CD4-positive, alpha-beta T cell treated with Interleukin-15 for 4 hours (primary cell): ENCODE results near the gene LSM14A.
"Not testable (repeated sequence)": the region's sequence is repeated elsewhere in the genome, so short reads cannot be mapped to it uniquely, and the experiment has no call there.

Source experiments
- DNase-seq: peaks from one replicate; pipeline ENCODE4 v3.0.0-alpha.2; 2020; ENCODE audit warnings: low spot score

LSM14A gene

DNA sequence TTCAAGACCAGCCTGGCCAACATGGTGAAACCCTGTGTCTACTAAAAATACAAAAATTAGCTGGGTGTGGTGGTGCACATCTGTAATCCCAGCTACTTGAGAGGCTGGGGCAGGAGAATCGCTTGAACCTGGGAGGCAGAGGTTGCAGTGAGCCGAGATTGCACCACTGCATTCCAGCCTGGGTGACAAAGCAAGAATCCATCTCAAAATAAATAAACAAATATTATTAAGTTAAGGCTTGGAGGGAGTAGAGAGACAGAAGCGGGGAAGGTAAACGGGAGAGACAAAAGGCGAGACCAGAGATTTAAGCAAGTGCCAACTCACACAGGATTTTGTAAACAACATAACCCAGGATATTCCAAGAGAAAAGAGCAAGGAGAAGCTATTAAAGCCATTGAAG, 12.8 kb upstream of the LSM14A start:
- DNase-seq = not testable (repeated sequence)

DNA sequence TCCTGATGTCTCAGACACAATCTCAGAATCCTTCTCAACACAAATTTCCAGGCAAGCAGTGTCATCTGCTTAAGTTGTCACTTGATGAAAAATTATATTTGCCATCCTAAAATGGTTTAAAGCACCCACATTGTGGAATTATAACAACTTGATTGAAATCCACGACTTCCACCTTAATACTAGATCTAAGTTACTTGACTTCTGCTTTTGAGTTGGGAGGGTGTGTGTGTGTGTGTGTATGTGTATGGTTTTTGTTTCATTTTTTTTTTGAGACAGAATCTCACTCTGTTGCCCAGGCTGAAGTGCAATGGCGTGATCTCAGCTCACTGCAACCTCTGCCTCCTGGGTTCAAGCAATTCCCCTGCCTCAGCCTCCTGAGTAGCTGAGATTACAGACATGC, 10.4 kb upstream of the LSM14A start:
- DNase-seq = not testable (repeated sequence)

GRCh38 chr19:34165295-34165738, 7.0 kb upstream of the LSM14A start:
- DNase-seq = no peak

- not testable (repeated sequence) for DNase-seq
Measured at GRCh38 chr19:34169475-34170199, 2.7 kb upstream of the LSM14A start.

- DNase-seq = no peak
Measured at GRCh38 chr19:34171539-34171876, 796 bp upstream of the LSM14A start.

- peak; percentile 19 for DNase-seq
Measured at GRCh38 chr19:34172661-34173192, 423 bp downstream of the LSM14A start.

GRCh38 chr19:34173193-34173956, 1.1 kb downstream of the LSM14A start:
- DNase-seq = peak; percentile 12

DNA sequence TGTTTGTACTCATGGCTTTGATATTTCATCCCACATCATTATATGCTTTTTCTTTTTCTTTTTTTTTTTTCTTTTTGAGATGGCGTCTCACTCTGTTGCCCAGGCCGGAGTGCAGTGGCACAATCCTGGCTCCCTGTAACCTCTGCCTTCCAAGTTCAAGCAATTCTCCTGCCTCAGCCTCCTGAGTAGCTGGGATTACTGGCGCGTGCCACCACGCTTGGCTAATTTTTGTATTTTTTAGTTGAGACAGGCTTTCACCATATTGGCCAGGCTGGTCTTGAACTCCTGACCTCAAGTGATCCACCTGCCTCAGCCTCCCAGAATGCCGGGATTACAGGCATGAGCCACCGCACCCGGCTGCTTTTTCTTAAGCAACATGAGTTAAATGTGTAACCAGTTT, 2.9 kb downstream of the LSM14A start:
- not testable (repeated sequence) for DNase-seq

GRCh38 chr19:34176581-34176980, 4.3 kb downstream of the LSM14A start:
- DNase-seq = no peak

DNA sequence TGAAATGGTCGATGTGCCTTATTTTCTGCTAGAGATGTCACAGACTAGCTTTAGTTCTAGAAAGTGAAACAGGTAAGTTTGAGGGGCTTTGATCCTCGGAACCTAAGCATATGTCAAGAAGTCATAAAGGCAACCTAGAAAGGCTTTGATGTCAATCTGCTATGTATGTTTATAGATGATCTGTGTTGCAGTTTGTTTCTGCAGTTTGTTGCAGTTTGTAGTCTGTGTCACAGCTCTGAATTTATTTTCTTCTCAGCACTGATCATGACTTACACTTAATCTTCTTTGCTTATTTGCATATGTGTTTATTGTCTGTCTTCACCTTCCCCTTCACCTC, 5.9 kb downstream of the LSM14A start:
- peak; percentile 16 for DNase-seq

DNA sequence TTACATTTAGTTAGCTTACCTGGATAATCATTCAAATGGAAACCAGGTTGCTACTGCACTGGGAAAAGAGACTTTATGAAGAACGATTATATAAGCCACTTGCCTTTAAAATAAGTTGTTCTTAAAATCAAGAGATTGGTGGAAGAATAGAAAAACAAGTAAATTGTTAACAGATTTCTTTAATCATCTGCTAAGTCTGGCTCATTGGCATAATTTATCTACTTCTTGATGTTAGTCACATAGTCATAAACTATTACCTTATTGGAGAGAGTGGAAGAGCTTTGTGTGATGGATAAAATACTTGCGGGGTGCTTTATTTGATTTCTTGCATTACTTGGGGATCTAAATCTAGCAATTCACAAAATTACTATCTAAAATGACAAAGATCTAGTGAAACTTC, 6.8 kb downstream of the LSM14A start:
- no peak for DNase-seq

- no peak for DNase-seq
Measured at GRCh38 chr19:34180273-34180672, 8.0 kb downstream of the LSM14A start.

GRCh38 chr19:34180709-34181108, 8.4 kb downstream of the LSM14A start:
- DNase-seq = no peak

- no peak for DNase-seq
Measured at GRCh38 chr19:34181111-34181864, 9.0 kb downstream of the LSM14A start.

GRCh38 chr19:34182125-34182524, 9.8 kb downstream of the LSM14A start:
- no peak for DNase-seq

- peak; percentile 8 for DNase-seq
Measured at GRCh38 chr19:34184880-34185491, 12.7 kb downstream of the LSM14A start.

DNA sequence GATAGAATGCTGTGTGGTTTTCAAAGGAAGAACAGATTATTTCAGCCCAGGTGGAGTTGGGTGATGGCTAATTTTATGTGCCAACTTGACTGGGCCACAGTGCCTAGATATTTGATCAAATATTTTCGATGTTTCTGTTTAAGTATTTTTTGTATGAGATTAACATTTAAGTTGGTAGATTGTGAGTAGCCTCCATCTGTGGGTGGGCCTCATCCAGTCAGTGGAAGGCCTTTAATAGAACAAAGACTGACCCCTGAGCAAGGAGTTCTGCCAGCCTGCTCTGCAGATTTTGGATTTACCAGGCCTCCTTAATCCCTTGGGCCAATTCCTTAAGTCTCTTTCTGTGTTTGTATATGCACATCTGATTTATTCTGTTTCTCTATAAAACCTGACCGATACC, 13.9 kb downstream of the LSM14A start:
- DNase-seq = no peak

GRCh38 chr19:34187011-34187410, 14.7 kb downstream of the LSM14A start:
- DNase-seq = no peak

GRCh38 chr19:34188408-34188807, 16.1 kb downstream of the LSM14A start:
- DNase-seq = no peak

DNA sequence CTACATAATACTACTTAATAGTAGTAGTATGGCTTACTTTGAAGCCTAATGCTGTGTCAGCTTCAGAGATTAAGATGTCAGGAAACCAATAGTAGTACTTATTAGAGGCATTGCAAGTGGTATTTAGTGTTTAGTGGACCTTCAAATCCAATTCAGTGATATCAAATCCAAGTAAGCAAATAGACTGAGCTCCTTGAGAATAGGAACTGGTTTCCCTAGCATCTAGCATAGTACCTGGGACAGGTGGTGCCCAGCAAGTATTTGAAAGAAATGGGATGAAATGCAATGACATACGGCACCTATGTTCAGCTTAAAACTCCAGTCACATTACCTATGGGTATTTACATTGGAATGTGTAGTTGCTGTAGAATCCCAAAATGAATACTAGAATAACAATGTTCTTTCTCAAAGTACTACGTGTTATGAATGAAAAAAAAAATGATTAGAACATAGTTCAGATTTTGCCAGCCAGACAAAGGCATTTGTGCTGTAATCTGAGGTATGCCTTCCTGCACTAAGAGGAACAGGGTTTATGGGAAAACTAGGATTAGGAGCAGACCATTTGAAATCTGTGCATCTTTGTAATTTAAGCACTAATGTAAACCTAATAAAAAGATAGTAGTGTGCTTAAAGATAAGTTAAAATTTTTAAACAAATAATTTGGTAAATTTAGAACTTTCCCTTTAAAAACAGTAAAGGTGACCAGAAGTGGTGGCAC, 17.1 kb downstream of the LSM14A start:
- DNase-seq = no peak

DNA sequence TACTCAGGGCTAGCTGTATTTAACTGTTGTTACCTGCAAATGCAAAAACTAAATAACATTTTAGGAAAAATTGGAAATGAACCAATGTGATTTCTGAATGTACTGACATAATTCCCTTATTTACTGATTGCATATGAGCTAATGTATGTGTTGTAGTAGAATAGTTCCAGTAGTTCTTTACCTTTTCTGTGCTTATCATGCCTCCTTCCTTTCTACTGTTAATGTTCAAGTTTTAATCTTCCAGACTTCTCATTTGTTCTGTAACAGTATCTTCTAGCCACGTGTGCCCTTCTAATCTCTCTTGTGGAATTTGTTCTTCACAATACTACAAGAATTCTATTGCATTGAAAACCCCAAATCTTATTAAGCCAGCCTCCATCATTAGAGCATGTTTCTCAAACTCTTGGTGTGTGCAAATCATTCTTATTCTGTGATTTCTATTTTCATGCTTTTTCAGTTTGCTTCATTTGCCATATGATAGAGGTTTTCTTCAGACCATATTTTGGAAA, 17.7 kb downstream of the LSM14A start:
- no peak for DNase-seq
